GM12864 (cell line): ENCODE data around the gene P2RX7.

Source experiments
- DNase-seq: peaks from one replicate; pipeline ENCODE4 v3.0.0-alpha.2; 2011; ENCODE audit warnings: low read depth
- H3K4me3 ChIP-seq: 2 replicates; pipeline ENCODE4 v1.5.1; 2011; ENCODE audit warnings: mild to moderate bottlenecking, low read depth, low read length, control low read depth
- TF ChIP-seq, protein P1 (sequence below): IDR thresholded peaks from 2 replicates; pipeline ENCODE4 v1.5.1; 2011; ENCODE audit warnings: low read depth, mild to moderate bottlenecking, moderate library complexity, low read length, control low read depth, inconsistent platforms; ENCODE audit errors: missing control alignments

Gene P2RX7

DNA sequence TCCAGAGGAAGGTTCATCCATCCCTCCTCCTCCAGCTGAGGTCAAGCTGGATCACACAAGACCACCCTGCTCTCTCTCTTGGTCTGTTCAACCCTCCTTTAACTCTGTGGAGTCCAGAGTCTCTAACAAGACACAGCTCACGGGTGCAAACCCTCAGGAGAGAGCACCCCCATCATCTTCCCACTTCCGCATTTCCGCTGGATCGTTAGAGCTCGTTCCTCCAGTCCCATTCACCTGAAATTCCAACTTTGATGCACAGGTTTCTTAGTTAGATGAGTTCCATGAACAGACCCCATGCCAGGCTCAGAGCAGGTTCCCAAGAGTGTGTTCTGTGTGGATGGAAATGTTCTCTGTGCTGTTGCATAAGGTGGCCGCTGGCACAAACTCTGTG lies 44.5 kb upstream of the P2RX7 start:
- TF ChIP-seq, protein P1, sequence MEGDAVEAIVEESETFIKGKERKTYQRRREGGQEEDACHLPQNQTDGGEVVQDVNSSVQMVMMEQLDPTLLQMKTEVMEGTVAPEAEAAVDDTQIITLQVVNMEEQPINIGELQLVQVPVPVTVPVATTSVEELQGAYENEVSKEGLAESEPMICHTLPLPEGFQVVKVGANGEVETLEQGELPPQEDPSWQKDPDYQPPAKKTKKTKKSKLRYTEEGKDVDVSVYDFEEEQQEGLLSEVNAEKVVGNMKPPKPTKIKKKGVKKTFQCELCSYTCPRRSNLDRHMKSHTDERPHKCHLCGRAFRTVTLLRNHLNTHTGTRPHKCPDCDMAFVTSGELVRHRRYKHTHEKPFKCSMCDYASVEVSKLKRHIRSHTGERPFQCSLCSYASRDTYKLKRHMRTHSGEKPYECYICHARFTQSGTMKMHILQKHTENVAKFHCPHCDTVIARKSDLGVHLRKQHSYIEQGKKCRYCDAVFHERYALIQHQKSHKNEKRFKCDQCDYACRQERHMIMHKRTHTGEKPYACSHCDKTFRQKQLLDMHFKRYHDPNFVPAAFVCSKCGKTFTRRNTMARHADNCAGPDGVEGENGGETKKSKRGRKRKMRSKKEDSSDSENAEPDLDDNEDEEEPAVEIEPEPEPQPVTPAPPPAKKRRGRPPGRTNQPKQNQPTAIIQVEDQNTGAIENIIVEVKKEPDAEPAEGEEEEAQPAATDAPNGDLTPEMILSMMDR: no peak

GRCh38 chr12:121089031-121089812 lies 43.5 kb upstream of the P2RX7 start:
- TF ChIP-seq, protein P1: peak; percentile 26
- H3K4me3 ChIP-seq: no peak overlapping the region
- DNase-seq: no peak

More for the DNA sequence above, 44.5 kb upstream of the P2RX7 start:
- DNase-seq: no peak
- no peak overlapping the region for H3K4me3 ChIP-seq

- no peak overlapping the region for H3K4me3 ChIP-seq
- DNase-seq: no peak
- TF ChIP-seq, protein P1: no peak
Observed at GRCh38 chr12:121089813-121090430, 42.8 kb upstream of the P2RX7 start.

GRCh38 chr12:121090586-121091514 lies 41.8 kb upstream of the P2RX7 start:
- TF ChIP-seq, protein P1: no peak
- DNase-seq: no peak
- no peak overlapping the region for H3K4me3 ChIP-seq

GRCh38 chr12:121092034-121092433 lies 40.6 kb upstream of the P2RX7 start:
- H3K4me3 ChIP-seq: no peak overlapping the region
- TF ChIP-seq, protein P1: no peak
- no peak for DNase-seq

DNA sequence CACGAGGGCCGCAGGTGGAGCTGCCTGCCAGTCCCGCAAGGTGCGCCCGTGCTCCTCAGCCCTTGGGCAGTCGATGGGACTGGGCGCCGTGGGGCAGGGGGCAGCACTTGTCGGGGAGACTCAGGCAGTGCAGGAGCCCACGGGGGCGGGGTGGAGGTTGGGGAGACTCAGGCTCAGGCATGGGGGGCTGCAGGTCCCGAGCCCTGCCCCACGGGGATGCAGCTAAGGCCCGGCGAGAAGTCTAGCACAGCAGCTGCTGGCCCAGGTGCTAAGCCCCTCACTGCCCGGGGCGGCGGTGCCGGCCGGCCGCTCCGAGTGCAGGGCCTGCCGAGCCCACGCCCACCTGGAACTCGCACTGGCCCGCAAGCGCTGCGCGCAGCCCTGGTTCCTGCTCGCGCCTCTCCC lies 39.2 kb upstream of the P2RX7 start:
- no peak for DNase-seq
- TF ChIP-seq, protein P1: no peak
- H3K4me3 ChIP-seq: no peak overlapping the region
